ENCODE data around the gene HOXC12.

The HOXC12 gene

GRCh38 chr12:53972152-53972702 lies 17.5 kb downstream of the HOXC12 start:
- DNase-seq (ENCODE audit: low read depth), result no peak

GRCh38 chr12:53972722-53973235 lies 18.1 kb downstream of the HOXC12 start, which contains the start of gene HOXC11:
TSS of gene HOXC11 (plus strand) at chr12:53973126. CDS start at chr12:53973242, 116 bp downstream.
- no peak for DNase-seq (ENCODE audit: low read depth)

- no peak for DNase-seq (ENCODE audit: low read depth)
Measured at GRCh38 chr12:53973236-53974042, 18.7 kb downstream of the HOXC12 start.

GRCh38 chr12:53974084-53975063 lies 19.7 kb downstream of the HOXC12 start, which contains the start of gene HOTAIR:
TSS of gene HOTAIR (minus strand) at chr12:53974954.
- no peak for DNase-seq (ENCODE audit: low read depth)

GRCh38 chr12:53975064-53975471 lies 20.4 kb downstream of the HOXC12 start:
- DNase-seq (ENCODE audit: low read depth), result no peak

- no peak for DNase-seq (ENCODE audit: low read depth)
Measured at GRCh38 chr12:53975479-53976152, 20.9 kb downstream of the HOXC12 start.

GRCh38 chr12:53976172-53976822 lies 21.6 kb downstream of the HOXC12 start:
- no peak for DNase-seq (ENCODE audit: low read depth)

GRCh38 chr12:53976823-53977595 lies 22.3 kb downstream of the HOXC12 start:
- DNase-seq (ENCODE audit: low read depth), result no peak

GRCh38 chr12:53977596-53978445 lies 23.1 kb downstream of the HOXC12 start:
- no peak for DNase-seq (ENCODE audit: low read depth)

GRCh38 chr12:53978477-53979356 lies 24.0 kb downstream of the HOXC12 start:
- DNase-seq (ENCODE audit: low read depth), result no peak

- DNase-seq (ENCODE audit: low read depth), result no peak
Measured at GRCh38 chr12:53980104-53980801, 25.6 kb downstream of the HOXC12 start.

- DNase-seq (ENCODE audit: low read depth), result no peak
Measured at GRCh38 chr12:53980802-53981496, 26.2 kb downstream of the HOXC12 start.

GRCh38 chr12:53981634-53982565 lies 27.2 kb downstream of the HOXC12 start:
- DNase-seq (ENCODE audit: low read depth), result no peak

- no peak for DNase-seq (ENCODE audit: low read depth)
Measured at GRCh38 chr12:53982648-53983567, 28.2 kb downstream of the HOXC12 start.

- DNase-seq (ENCODE audit: low read depth), result no peak
Measured at GRCh38 chr12:53983568-53983949, 28.9 kb downstream of the HOXC12 start.
